Measurements from ENCODE around the gene CCDC177. TPM values are rescaled to one million over a fixed set of nuclear protein-coding genes. Genes with fewer than 3 reads are reported as not detected.

The CCDC177 gene
- total and polyA plus RNA-seq, 9 of the 15 experiments (the other 6 are each of a cell fraction or from before 2014, with no cell fraction given): not detected

- no peaks in the 10 kb centered on the region for H3K79me2 ChIP-seq (ENCODE audit: control insufficient read depth, insufficient read depth, low read length)
- H3K27me3 ChIP-seq (ENCODE audit: control insufficient read depth in 2 of 2, insufficient read depth in 2 of 2, low read length in 2 of 2): no peaks in the 10 kb centered on the region
- in situ Hi-C loops (cut with MboI): no loop called here
- no peaks in the 10 kb centered on the region for H3K9me3 ChIP-seq (replicated peaks; ENCODE audit: control insufficient read depth, insufficient read depth, low read depth, low read length)
- H3K9ac ChIP-seq (ENCODE audit: insufficient read depth in 1 of 2, low read depth in 2 of 2, low read length in 2 of 2): no peak overlapping the region
- FAIRE-seq (no peak), ATAC-seq (no peak), DNase-seq (ENCODE audit: extremely low read depth in 1 of 4, low spot score in 3 of 4) (no peak)
- no peak overlapping the region for H3K4me3 ChIP-seq
- H3K36me3 ChIP-seq (ENCODE audit: control insufficient read depth, insufficient read depth, low read length): no peaks in the 10 kb centered on the region
- ChIA-PET POLR2A (interaction anchor here (1.3 kb wide), 1 partner anchor 109 kb away, joined by 3 read pairs; no protein-coding TSS in a partner anchor), CTCF (ENCODE audit: low intra/inter-chr PET ratio) (interaction anchor here (2.7 kb wide), 1 partner anchor 141 kb away, joined by 47 read pairs; no protein-coding TSS in a partner anchor)
- TF ChIP-seq CTBP1 (IDR thresholded peaks at IDR 0.05; ENCODE audit: borderline replicate concordance) (no peak), BACH1 (tag; IDR thresholded peaks at IDR 0.05) (no peak), ZKSCAN1 (IDR thresholded peaks at IDR 0.05; ENCODE audit: low read depth, low read length) (0 out of 2 replicates have a peak, but pooled peaks have one; percentile 14), TRIM25 (IDR thresholded peaks at IDR 0.05; ENCODE audit: borderline replicate concordance) (no peak), ZNF212 (CRISPR knock-in tag; IDR thresholded peaks at IDR 0.05) (no peak), RBBP5 (IDR thresholded peaks at IDR 0.05; ENCODE audit: borderline replicate concordance, insufficient read depth, low read length, poor library complexity, severe bottlenecking) (no peak), NEUROD1 (IDR thresholded peaks at IDR 0.05; ENCODE audit: borderline replicate concordance, low read depth, low read length, partially characterized antibody) (no peak), GTF3C2 (IDR thresholded peaks at IDR 0.05; ENCODE audit: borderline replicate concordance, extremely low read depth, insufficient read length) (no peak), PHB (CRISPR knock-in tag; IDR thresholded peaks at IDR 0.05) (no peak)
- no peaks in the 10 kb centered on the region for H4K20me1 ChIP-seq (replicated peaks; ENCODE audit: control insufficient read depth, insufficient read depth, low read length)
- BruUV-seq (replicated peaks): no TSS peak
- 56% methylated on average over 4 of the region's 4 CpGs for WGBS (ENCODE audit: insufficient coverage, low coverage, missing lambda C conversion rate)
- no peaks in the 10 kb centered on the region for H3K9me1 ChIP-seq (ENCODE audit: control insufficient read depth, insufficient read depth, low read length)
- H2AFZ ChIP-seq (ENCODE audit: low read depth, low read length): no peak overlapping the region
- no peak overlapping the region for H3K4me2 ChIP-seq (ENCODE audit: insufficient read depth, low read length)
- H3K27ac ChIP-seq (ENCODE audit: extremely low read depth, low read depth, low read length): no peak overlapping the region
- intact Hi-C loops (cut with micrococcal nuclease): no loop called here
- peaks cover 0 to 2% of the 10 kb centered on the region in 2 experiments; a peak in 2 of 5 replicates for H3K4me1 ChIP-seq (replicated peaks in 1 of 2; ENCODE audit: control insufficient read depth in 2 of 2, insufficient read depth in 2 of 2, low read length in 2 of 2)
Measured at GRCh38 chr14:69586404-69586803, 11.7 kb upstream of the CCDC177 start.
